ENCODE results near the gene AGPAT3.

The AGPAT3 gene

GRCh38 chr21:43848771-43849170, 16.3 kb upstream of the AGPAT3 start:
- no peak for TF ChIP-seq CTCF (IDR thresholded peaks at IDR 0.05; ENCODE audit: extremely low read depth, missing control alignments)
- DNase-seq (ENCODE audit: low spot score), result no peak

GRCh38 chr21:43849532-43850299, 15.3 kb upstream of the AGPAT3 start:
- DNase-seq (ENCODE audit: low spot score), result no peak
- TF ChIP-seq CTCF (IDR thresholded peaks at IDR 0.05; ENCODE audit: extremely low read depth, missing control alignments), result no peak

GRCh38 chr21:43850728-43851295, 14.2 kb upstream of the AGPAT3 start:
- DNase-seq (ENCODE audit: low spot score), result no peak
- no peak for TF ChIP-seq CTCF (IDR thresholded peaks at IDR 0.05; ENCODE audit: extremely low read depth, missing control alignments)

GRCh38 chr21:43851593-43851992, 13.4 kb upstream of the AGPAT3 start:
- TF ChIP-seq CTCF (IDR thresholded peaks at IDR 0.05; ENCODE audit: extremely low read depth, missing control alignments), result no peak
- DNase-seq (ENCODE audit: low spot score), result no peak

GRCh38 chr21:43853851-43854772, 10.9 kb upstream of the AGPAT3 start:
- no peak for TF ChIP-seq CTCF (IDR thresholded peaks at IDR 0.05; ENCODE audit: extremely low read depth, missing control alignments)
- no peak for DNase-seq (ENCODE audit: low spot score)

DNA sequence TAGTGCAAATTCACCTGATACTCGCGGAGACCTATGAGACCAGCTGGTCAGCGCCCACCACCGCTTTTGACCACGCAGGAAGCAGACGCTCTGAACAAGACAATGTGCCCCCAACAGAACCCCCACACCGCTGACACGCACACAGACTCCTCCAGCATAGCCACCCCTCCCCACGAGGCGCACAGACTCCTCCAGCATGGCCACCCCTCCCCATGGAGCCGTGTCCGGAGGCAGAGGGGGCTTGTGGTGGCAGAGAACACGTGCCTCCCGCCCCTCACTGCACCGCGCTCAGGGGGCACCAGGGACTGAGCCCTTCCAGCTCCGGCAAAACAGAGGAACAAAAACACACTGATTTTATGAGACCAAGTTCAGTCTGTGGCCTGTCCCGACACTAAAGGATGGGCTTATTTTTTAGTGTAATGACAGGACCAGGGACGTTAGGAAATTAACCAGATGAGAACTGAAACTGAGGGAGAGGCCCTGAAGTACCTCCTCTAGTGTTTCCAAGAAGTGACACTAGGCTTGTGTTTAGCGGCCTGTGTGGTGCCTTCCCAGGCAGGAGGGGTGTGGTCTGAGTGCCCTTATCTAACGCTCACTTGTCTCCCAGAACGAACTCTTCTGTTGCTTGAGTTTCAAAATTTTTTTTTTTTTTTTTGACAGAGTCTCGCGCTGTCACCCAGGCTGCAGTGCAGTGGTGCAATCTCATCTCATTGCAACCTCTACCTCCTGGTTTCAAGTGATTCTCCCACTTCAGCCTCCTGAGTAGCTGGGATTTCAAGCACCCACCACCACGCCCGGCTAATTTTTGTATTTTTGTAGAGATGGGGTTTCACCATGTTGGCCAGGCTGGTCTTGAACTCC, 10.0 kb upstream of the AGPAT3 start:
- TF ChIP-seq CTCF (IDR thresholded peaks at IDR 0.05; ENCODE audit: extremely low read depth, missing control alignments), result no peak
- peak; percentile 78 for DNase-seq (ENCODE audit: low spot score)

Data from GM20000 (cell line).